WI38 (cell line): ENCODE results near the gene RFX2.

ENCODE experiments used
- H3K4me3 ChIP-seq: 2 replicates; pipeline ENCODE4 v1.5.1; 2011; ENCODE audit warnings: low read depth, mild to moderate bottlenecking, control low read depth, low read length
- CTCF ChIP-seq: IDR thresholded peaks from 2 replicates; pipeline ENCODE4 v1.5.1; 2012; ENCODE audit warnings: low read depth, mild to moderate bottlenecking, control low read depth, low read length

The RFX2 gene

DNA sequence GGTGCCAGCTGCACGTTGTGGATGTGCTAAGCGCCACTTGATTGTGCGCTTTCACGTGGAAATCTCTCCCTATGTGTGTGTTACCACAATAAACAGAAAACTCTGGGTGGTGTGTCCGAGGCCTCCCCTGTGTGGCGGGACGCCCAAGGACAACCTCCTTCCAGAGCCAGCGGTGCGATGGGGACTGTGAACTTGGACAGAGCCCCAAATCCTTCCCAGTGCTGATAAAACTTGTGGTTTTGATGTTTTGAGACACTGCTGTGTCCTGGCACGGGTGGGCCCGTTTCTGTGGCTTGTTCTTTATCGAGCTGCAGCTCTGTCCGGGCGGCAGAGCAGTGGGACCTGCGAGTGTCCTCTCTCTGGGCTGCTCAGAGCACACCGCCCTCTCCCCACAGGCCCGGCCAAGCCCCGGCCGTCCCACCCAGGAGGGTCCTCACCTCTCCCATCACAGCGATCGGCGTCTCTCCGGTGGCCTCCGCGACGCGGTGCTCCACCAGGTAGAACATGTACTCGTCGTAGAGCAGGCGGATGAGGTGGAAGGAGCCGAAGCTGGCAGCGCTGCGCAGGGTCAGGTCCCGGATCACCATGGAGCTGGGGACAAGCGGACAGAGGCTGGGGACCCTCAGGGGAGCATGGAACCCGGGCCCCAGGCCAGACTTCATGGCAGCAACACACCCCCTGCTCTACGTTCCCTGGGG is 113.5 kb downstream of the RFX2 start:
- TF ChIP-seq CTCF: no peak
- no peak overlapping the region for H3K4me3 ChIP-seq

GRCh38 chr19:5996102-5996501 is 114.2 kb downstream of the RFX2 start:
- H3K4me3 ChIP-seq: no peak overlapping the region
- no peak for TF ChIP-seq CTCF

GRCh38 chr19:5995606-5996005 is 114.7 kb downstream of the RFX2 start:
- H3K4me3 ChIP-seq: no peak overlapping the region
- no peak for TF ChIP-seq CTCF

DNA sequence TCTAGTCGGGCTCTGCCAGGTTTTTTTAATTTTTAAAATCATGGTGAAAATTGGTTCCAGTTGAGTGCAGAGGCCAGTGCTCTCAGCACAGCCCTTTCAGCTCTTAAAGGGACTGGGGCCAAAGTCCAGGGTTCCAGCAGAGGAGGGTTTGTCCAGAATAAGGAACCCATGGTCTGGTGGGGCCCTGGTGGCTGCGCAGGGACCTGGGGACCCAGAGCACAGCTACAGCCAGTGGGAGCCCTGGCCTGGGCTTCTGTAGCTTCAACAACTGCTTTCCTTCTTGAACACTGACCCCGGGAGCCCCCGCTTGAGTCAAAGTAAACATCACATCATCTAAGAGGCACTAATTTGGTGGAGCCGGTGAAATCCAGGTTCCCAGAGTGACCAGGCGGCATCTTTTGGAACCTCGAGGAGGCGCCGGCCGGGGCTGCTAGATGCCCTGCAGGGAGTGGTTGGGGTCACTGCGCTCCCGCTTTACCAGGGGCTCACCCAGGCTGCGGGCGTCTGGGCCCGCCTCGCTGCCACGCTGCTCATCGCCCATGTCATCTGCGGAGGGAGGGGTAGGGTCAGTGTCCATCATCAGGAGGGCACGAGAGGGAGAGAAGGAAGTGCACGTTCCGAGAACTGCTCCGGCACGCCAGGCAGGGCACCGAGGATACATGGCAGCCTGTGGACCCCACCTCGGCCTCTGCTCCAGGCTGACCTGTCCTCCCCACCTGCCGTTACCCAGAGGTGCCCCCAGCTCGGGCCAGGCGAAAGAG is 115.7 kb downstream of the RFX2 start:
- no peak overlapping the region for H3K4me3 ChIP-seq
- no peak for TF ChIP-seq CTCF

DNA sequence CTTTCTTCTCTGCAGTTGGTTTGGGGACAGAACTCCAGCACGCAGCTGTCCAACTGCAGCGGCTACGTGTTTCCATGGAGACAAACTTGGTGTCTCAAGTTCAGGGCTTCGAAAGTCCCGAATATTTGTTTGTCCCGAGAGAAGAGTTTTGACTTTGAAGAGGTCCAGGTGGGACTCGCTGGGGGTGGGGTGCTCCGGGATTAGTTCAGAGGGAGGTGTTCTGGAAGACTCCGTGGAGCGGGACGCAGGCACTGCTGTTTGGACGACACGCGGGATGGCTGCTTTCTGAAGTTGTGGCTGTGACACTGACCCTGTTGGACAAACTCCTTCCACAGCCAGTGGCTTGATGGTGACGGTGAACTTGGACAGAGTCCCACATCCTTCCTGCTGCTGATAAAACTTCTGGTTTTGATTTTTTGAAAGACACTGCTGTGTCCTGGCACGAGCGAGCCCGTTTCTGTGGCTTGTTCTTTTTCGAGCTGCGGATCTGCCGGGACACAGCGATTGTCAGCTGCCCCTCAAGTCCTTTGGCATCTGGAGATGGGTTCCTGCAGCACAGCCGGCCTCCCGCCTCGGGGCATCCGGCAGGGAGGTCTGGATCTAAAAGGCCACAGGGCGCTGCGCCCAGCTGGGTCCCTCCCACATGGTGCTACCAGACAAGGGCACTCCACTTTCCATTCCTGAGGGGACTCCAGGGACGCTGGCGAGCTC is 116.5 kb downstream of the RFX2 start:
- TF ChIP-seq CTCF: no peak
- no peak overlapping the region for H3K4me3 ChIP-seq

DNA sequence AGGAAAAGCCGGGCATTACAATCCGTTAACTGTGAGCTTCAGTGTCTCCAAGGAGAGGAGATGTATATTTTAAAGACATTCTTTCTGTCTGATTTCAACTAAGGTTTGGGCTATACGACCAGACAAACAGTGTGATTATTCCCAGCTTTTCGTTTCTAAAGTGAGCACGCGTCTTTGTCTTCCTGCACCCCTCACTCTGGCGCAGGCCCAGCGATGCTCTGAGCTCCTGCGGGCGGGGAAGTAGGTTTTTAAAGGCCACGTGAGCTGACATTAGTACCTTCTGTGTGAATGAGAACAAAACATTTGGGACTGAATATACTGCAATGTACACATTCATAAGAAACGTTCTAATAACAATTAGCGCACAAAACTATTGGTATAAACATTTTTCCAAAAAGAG is 117.1 kb downstream of the RFX2 start:
- no peak for TF ChIP-seq CTCF

GRCh38 chr19:5992756-5993155 is 117.5 kb downstream of the RFX2 start:
- no peak for TF ChIP-seq CTCF
- H3K4me3 ChIP-seq: no peak overlapping the region

More for the DNA sequence above, 117.1 kb downstream of the RFX2 start:
- H3K4me3 ChIP-seq: no peak overlapping the region
